SU-DHL-6 (cell line): Measurements from ENCODE around the gene PFKFB2.

ENCODE experiments used
- H2AFZ ChIP-seq: fragments of 200-600 bp; sonication (generic); 2 replicates; pipeline ENCODE4 v1.6.1; 2014; ENCODE audit warnings: low read depth, mild to moderate bottlenecking, moderate library complexity, mixed read lengths, antibody characterized with exemption, low read length; ENCODE audit not compliant: severe bottlenecking
- H3F3A ChIP-seq: fragments of 200-600 bp; shearing (Covaris generic); 2 replicates; pipeline ENCODE4 v1.6.0; 2016; ENCODE audit warnings: antibody characterized with exemption, mild to moderate bottlenecking; ENCODE audit not compliant: insufficient read depth
- H3K27ac ChIP-seq: fragments of 200-600 bp; sonication (generic); 2 replicates; pipeline ENCODE4 v1.5.1; 2016; ENCODE audit warnings: low read depth, mild to moderate bottlenecking, low read length, moderate library complexity, mixed read lengths
- H3K27me3 ChIP-seq: fragments of 200-600 bp; sonication (generic), shearing (Covaris generic); 2 replicates; pipeline ENCODE4 v1.6.0; 2014; ENCODE audit warnings: mild to moderate bottlenecking, low read length
- H3K36me3 ChIP-seq: fragments of 200-600 bp; sonication (generic); 2 replicates; pipeline ENCODE4 v1.6.1; 2014; ENCODE audit warnings: mild to moderate bottlenecking, low read length, mixed read lengths
- H3K4me2 ChIP-seq: fragments of 300-600, 200-600 bp; shearing (Covaris generic), sonication (generic); 2 replicates; pipeline ENCODE4 v1.6.0; 2014; ENCODE audit warnings: low read length, low read depth, mild to moderate bottlenecking; ENCODE audit not compliant: poor library complexity, severe bottlenecking
- H3K4me3 ChIP-seq: fragments of 200-600 bp; sonication (generic); 2 replicates; pipeline ENCODE4 v1.5.1; 2014; ENCODE audit warnings: antibody characterized with exemption, low read length, mild to moderate bottlenecking, mixed read lengths; ENCODE audit not compliant: insufficient read depth, poor library complexity, severe bottlenecking
- H3K79me2 ChIP-seq: fragments of 200-600 bp; sonication (generic); 2 replicates; pipeline ENCODE4 v1.6.1; 2014; ENCODE audit warnings: mild to moderate bottlenecking, low read length, moderate library complexity; ENCODE audit not compliant: insufficient read depth
- H3K9ac ChIP-seq: fragments of 200-600 bp; sonication (generic); 2 replicates; pipeline ENCODE4 v1.7.0; 2014; ENCODE audit warnings: mild to moderate bottlenecking, low read length
- H3K9me2 ChIP-seq: fragments of 200-600 bp; sonication (generic); replicated peaks from 2 replicates; pipeline ENCODE4 v1.6.1; 2014; ENCODE audit warnings: low read length; ENCODE audit not compliant: insufficient read depth
- H3K9me3 ChIP-seq: fragments of 200-600 bp; sonication (generic); 2 replicates; pipeline ENCODE4 v1.6.1; 2014; ENCODE audit warnings: low read length, mixed read lengths; ENCODE audit not compliant: insufficient read depth
- H4K20me1 ChIP-seq: fragments of 200-600 bp; sonication (generic); 2 replicates; pipeline ENCODE4 v1.6.1; 2014; ENCODE audit warnings: low read depth, mild to moderate bottlenecking, antibody characterized with exemption, low read length, moderate library complexity, mixed read lengths
- EZH2phosphoT487 ChIP-seq: fragments of 200-600 bp; sonication (generic), shearing (Covaris generic); conservative IDR thresholded peaks from 2 replicates; pipeline ENCODE4 v1.6.1; 2018; ENCODE audit warnings: mild to moderate bottlenecking, antibody characterized with exemption, low read length, moderate library complexity, mixed read lengths
- TF ChIP-seq, protein P1 (sequence below): fragments of 200-600 bp; sonication (generic); IDR thresholded peaks from one replicate; pipeline ENCODE4 v1.5.1; 2017; ENCODE audit warnings: antibody characterized with exemption, mild to moderate bottlenecking, low read length, moderate library complexity; ENCODE audit not compliant: insufficient read depth, poor library complexity, severe bottlenecking

The PFKFB2 gene

DNA sequence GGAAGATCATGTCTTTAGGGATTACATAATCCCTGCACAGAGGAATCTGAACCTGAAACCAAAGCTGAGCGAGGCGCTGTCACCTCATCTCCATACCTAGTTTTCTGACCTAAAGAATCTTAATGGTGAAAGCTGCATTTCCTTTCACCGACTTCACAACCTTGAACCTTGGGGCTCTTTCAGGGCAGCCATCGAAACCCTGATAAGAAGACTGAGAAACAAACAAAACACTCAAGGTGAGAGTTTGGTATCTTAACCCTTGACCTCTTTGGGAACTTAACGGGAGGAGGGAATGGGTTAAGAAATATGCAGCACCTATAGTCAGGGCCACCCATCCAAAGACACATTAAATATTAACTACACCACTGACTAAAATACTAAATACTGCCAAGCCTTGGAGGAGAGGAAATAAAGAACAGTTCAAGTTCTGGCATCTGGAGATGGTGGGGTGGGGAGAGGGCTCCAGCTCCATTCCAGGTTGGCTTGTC, 22.5 kb upstream of the PFKFB2 start:
- no peak for TF ChIP-seq EZH2phosphoT487
- TF ChIP-seq, protein P1, sequence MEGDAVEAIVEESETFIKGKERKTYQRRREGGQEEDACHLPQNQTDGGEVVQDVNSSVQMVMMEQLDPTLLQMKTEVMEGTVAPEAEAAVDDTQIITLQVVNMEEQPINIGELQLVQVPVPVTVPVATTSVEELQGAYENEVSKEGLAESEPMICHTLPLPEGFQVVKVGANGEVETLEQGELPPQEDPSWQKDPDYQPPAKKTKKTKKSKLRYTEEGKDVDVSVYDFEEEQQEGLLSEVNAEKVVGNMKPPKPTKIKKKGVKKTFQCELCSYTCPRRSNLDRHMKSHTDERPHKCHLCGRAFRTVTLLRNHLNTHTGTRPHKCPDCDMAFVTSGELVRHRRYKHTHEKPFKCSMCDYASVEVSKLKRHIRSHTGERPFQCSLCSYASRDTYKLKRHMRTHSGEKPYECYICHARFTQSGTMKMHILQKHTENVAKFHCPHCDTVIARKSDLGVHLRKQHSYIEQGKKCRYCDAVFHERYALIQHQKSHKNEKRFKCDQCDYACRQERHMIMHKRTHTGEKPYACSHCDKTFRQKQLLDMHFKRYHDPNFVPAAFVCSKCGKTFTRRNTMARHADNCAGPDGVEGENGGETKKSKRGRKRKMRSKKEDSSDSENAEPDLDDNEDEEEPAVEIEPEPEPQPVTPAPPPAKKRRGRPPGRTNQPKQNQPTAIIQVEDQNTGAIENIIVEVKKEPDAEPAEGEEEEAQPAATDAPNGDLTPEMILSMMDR: no peak
- no peaks in the 10 kb centered on the region for H3K27me3 ChIP-seq
- H2AFZ ChIP-seq: no peak overlapping the region
- H3F3A ChIP-seq: no peaks in the 10 kb centered on the region
- H3K9ac ChIP-seq: no peak overlapping the region
- H4K20me1 ChIP-seq: no peaks in the 10 kb centered on the region
- H3K4me3 ChIP-seq: no peak overlapping the region
- H3K4me2 ChIP-seq: no peak overlapping the region
- no peak overlapping the region for H3K27ac ChIP-seq
- H3K36me3 ChIP-seq: no peaks in the 10 kb centered on the region
- H3K9me2 ChIP-seq: no peaks in the 10 kb centered on the region
- no peaks in the 10 kb centered on the region for H3K79me2 ChIP-seq
- no peaks in the 10 kb centered on the region for H3K9me3 ChIP-seq

GRCh38 chr1:207031016-207031415, 22.1 kb upstream of the PFKFB2 start:
- H3K79me2 ChIP-seq: no peaks in the 10 kb centered on the region
- no peak overlapping the region for H3K4me2 ChIP-seq
- H3K27me3 ChIP-seq: no peaks in the 10 kb centered on the region

DNA sequence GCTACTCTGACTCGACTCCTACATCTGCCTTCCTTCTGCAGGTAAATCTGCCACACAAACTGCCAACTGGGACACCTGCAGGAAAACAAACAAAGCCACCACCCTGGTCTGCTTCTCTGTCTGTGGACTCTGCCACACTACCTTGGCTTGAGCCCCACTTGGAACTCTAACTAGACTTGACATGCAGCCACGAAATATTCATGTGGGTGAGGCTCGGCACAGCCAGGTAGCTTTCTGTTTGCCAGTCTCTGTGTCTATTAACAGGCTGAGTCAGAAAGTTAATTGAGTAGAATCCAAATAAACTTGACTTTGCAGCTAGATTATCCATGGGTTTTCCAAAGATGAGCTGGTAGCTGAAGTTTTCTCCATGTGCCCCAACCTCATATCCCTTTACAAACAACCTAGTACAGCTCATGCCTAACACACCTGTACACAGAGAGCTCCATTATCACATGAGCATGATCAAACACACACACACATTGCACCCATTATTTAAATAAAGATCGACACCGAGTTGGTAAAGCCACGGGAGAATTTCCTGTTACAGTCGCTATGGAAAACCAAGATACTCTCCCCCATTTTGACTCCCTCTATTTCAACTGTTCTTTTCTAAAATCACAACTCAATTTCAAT, 21.3 kb upstream of the PFKFB2 start:
- Histone ChIP-seq H3K4me2 (no peak overlapping the region), H3K9me2 (no peaks in the 10 kb centered on the region), H3F3A (no peaks in the 10 kb centered on the region), H3K4me3 (no peak overlapping the region), H3K36me3 (no peaks in the 10 kb centered on the region), H3K27me3 (no peaks in the 10 kb centered on the region), H3K27ac (no peak overlapping the region), H4K20me1 (no peaks in the 10 kb centered on the region), H3K79me2 (no peaks in the 10 kb centered on the region), H3K9me3 (no peaks in the 10 kb centered on the region), H2AFZ (no peak overlapping the region), H3K9ac (no peak overlapping the region)
- TF ChIP-seq, protein P1: no peak
- TF ChIP-seq EZH2phosphoT487: no peak

More at GRCh38 chr1:207031016-207031415, 22.1 kb upstream of the PFKFB2 start:
- Histone ChIP-seq H3F3A (no peaks in the 10 kb centered on the region), H3K9me3 (no peaks in the 10 kb centered on the region), H3K27ac (no peak overlapping the region), H3K36me3 (no peaks in the 10 kb centered on the region), H2AFZ (no peak overlapping the region), H3K4me3 (no peak overlapping the region), H4K20me1 (no peaks in the 10 kb centered on the region), H3K9me2 (no peaks in the 10 kb centered on the region), H3K9ac (no peak overlapping the region)
- TF ChIP-seq, protein P1: no peak
- no peak for TF ChIP-seq EZH2phosphoT487
